Endothelial cell of umbilical vein (primary cell): Measurements from ENCODE around the gene HOPX. TPM values are rescaled to one million over a fixed set of nuclear protein-coding genes. Genes with fewer than 3 reads are reported as not detected.

ENCODE experiments used
- BruUV-seq: library from RNA; stranded (reverse); fragments of 400-500 nt; replicated peaks from 2 replicates; lab custom pipeline; 2021; lab: Mats Ljungman, UMichigan
- CTCF ChIA-PET: fragments of 300-600, 350-600 bp; sonication (Branson Sonifier 250); formaldehyde crosslinking; loops from one replicate; lab custom pipeline; 2021; ENCODE audit warnings: antibody characterized with exemption, inconsistent platforms; lab: Charles Lee
- POLR2A ChIA-PET: fragments of 300-600, 350-600 bp; sonication (Branson Sonifier 250); formaldehyde crosslinking; loops from one replicate; lab custom pipeline; 2021; ENCODE audit warnings: antibody characterized with exemption, inconsistent platforms; lab: Charles Lee
- DNase-seq: peaks from one replicate; pipeline ENCODE4 v3.0.0-alpha.2; 2011; ENCODE audit warnings: low read depth, low spot score
- FAIRE-seq: peaks from 2 replicates; lab custom pipeline; 2011; peaks lifted over from hg19 to GRCh38; lab: Jason Lieb, UNC
- H2AFZ ChIP-seq: 2 replicates; pipeline ENCODE4 v1.6.0; 2012; ENCODE audit warnings: low read depth, low read length, control low read depth, inconsistent platforms
- H3K27ac ChIP-seq: 2 replicates; pipeline ENCODE4 v1.5.1; 2011; ENCODE audit warnings: low read depth, mild to moderate bottlenecking, control low read depth, low read length, moderate library complexity; ENCODE audit not compliant: insufficient read depth
- H3K27me3 ChIP-seq, 2 experiments: 2 replicates each; pipeline versions ENCODE4 v1.6.0 to v1.6.1; 2011; ENCODE audit warnings: low read length in 2 of 2, mixed read lengths in 1 of 2; ENCODE audit not compliant: control insufficient read depth in 2 of 2, insufficient read depth in 2 of 2
- H3K36me3 ChIP-seq, 2 experiments: 2 replicates in 1 of 2; 3 replicates in 1 of 2; pipeline ENCODE4 v1.5.1; 2011; ENCODE audit warnings: low read length in 2 of 2, mild to moderate bottlenecking in 1 of 2, moderate library complexity in 1 of 2; ENCODE audit not compliant: control insufficient read depth in 2 of 2, insufficient read depth in 2 of 2; ENCODE audit errors: extremely low read depth in 1 of 2
- H3K4me1 ChIP-seq: 3 replicates; pipeline ENCODE4 v1.5.1; 2011; ENCODE audit warnings: mild to moderate bottlenecking, low read length; ENCODE audit not compliant: control insufficient read depth, insufficient read depth; ENCODE audit errors: extremely low read depth
- H3K4me2 ChIP-seq: 2 replicates; pipeline ENCODE4 v1.6.1; 2011; ENCODE audit warnings: low read length, control low read depth, mixed read lengths; ENCODE audit not compliant: insufficient read depth
- H3K4me3 ChIP-seq, 3 experiments: fragments of 200-600 bp in 1 of 3; sonication (generic), shearing (Covaris generic) in 1 of 3; replicated peaks in 1 of 3; 2 replicates each; pipeline ENCODE4 v1.5.1; 2011 to 2016; ENCODE audit warnings: control low read depth in 3 of 3, low read length in 3 of 3, mild to moderate bottlenecking in 2 of 3, inconsistent platforms in 1 of 3, low read depth in 1 of 3, moderate library complexity in 1 of 3; ENCODE audit not compliant: insufficient read depth in 1 of 3
- H3K79me2 ChIP-seq: 2 replicates; pipeline ENCODE4 v1.6.0; 2012; ENCODE audit warnings: low read length, inconsistent platforms; ENCODE audit not compliant: control insufficient read depth, insufficient read depth
- H3K9ac ChIP-seq: replicated peaks from 2 replicates; pipeline ENCODE3; 2011; ENCODE audit warnings: low read length, control low read depth; ENCODE audit not compliant: insufficient read depth; ENCODE audit errors: extremely low read depth
- H3K9me1 ChIP-seq: replicated peaks from 3 replicates; pipeline ENCODE4 v1.6.0; 2011; ENCODE audit warnings: mild to moderate bottlenecking, low read length; ENCODE audit not compliant: control insufficient read depth, insufficient read depth; ENCODE audit errors: extremely low read depth
- H3K9me3 ChIP-seq: replicated peaks from 2 replicates; pipeline ENCODE4 v1.5.1; 2012; ENCODE audit warnings: low read length, inconsistent platforms; ENCODE audit not compliant: control insufficient read depth, insufficient read depth
- H4K20me1 ChIP-seq: replicated peaks from 2 replicates; pipeline ENCODE3; 2011; ENCODE audit warnings: mild to moderate bottlenecking, low read length; ENCODE audit not compliant: control insufficient read depth, insufficient read depth; ENCODE audit errors: extremely low read depth
- EZH2 ChIP-seq: IDR thresholded peaks from 2 replicates; pipeline ENCODE4 v1.6.1; 2012; ENCODE audit warnings: borderline replicate concordance, low read depth, mild to moderate bottlenecking, moderate library complexity, low read length, inconsistent platforms; ENCODE audit not compliant: severe bottlenecking
- FOS ChIP-seq: IDR thresholded peaks from 2 replicates; pipeline ENCODE4 v1.6.1; 2011; ENCODE audit warnings: mild to moderate bottlenecking, low read length, moderate library complexity, borderline replicate concordance; ENCODE audit not compliant: insufficient read depth
- GATA2 ChIP-seq: IDR thresholded peaks from 2 replicates; pipeline ENCODE4 v1.7.0; 2011; ENCODE audit warnings: low read depth, mild to moderate bottlenecking, moderate library complexity, mixed read lengths, low read length; ENCODE audit not compliant: insufficient read length, insufficient read depth
- JUN ChIP-seq: IDR thresholded peaks from 2 replicates; pipeline ENCODE4 v1.6.1; 2011; ENCODE audit warnings: borderline replicate concordance, low read depth; ENCODE audit not compliant: insufficient read length, insufficient read depth
- MYC ChIP-seq: IDR thresholded peaks from one replicate; pipeline ENCODE4 v1.6.1; 2011; ENCODE audit warnings: mild to moderate bottlenecking, low read depth, low read length
- POLR2A ChIP-seq: IDR thresholded peaks from 2 replicates; pipeline ENCODE4 v1.6.1; 2012; ENCODE audit warnings: low read depth, mild to moderate bottlenecking, control low read depth, low read length
- POLR2AphosphoS5 ChIP-seq: IDR thresholded peaks from 2 replicates; pipeline ENCODE4 v1.6.1; 2012; ENCODE audit warnings: low read depth, mild to moderate bottlenecking, control low read depth, low read length, moderate library complexity; ENCODE audit not compliant: insufficient read depth
- dilution Hi-C: fragments of 300-500 bp; cut with MboI; formaldehyde crosslinking; loops from one replicate; pipeline ENCODE4 v1.15.0; 2019; ENCODE audit warnings: low sequenced_read_pairs; ENCODE audit not compliant: extremely low pct_ligation_motif_present
- intact Hi-C: fragments of 100-400 bp; cut with micrococcal nuclease; formaldehyde crosslinking; loops from one replicate; pipeline ENCODE4 v1.10.0; 2022
- polyA plus RNA-seq, 4 experiments: library from polyadenylated mRNA; depleted of rRNA in 3 of 4; stranded (reverse) in 3 of 4; unstranded in 1 of 4; fragments of >200 nt; gene quantifications; 2 replicates each; pipeline versions ENCODE4 v1.2.1 to v1.2.3, GENCODE V29; 2011 to 2012; ENCODE audit warnings: missing spikeins in 1 of 4
- total RNA-seq: library from RNA; stranded (reverse); gene quantifications from 2 replicates; pipeline ENCODE4 v1.2.3, GENCODE V29; 2021
- TF ChIP-seq, protein P1 (sequence below), 2 donors: IDR thresholded peaks; 1 replicate in 1 of 2; 2 replicates in 1 of 2; pipeline ENCODE4 v1.5.1; 2011; ENCODE audit warnings: low read length in 2 of 2, mild to moderate bottlenecking in 2 of 2, moderate library complexity in 2 of 2, control low read depth in 1 of 2, inconsistent platforms in 1 of 2, low read depth in 1 of 2; ENCODE audit not compliant: insufficient read depth in 1 of 2; ENCODE audit errors: extremely low read depth in 1 of 2
- TF ChIP-seq, protein P2 (sequence below): IDR thresholded peaks from 2 replicates; pipeline ENCODE4 v1.6.1; 2011; ENCODE audit not compliant: insufficient read depth, insufficient read length

Gene HOPX
- total and polyA plus RNA-seq, 2 donors (not counting 3 experiments of a cell fraction or from before 2014, with no cell fraction given), result 3.8 to 5.8 TPM

DNA sequence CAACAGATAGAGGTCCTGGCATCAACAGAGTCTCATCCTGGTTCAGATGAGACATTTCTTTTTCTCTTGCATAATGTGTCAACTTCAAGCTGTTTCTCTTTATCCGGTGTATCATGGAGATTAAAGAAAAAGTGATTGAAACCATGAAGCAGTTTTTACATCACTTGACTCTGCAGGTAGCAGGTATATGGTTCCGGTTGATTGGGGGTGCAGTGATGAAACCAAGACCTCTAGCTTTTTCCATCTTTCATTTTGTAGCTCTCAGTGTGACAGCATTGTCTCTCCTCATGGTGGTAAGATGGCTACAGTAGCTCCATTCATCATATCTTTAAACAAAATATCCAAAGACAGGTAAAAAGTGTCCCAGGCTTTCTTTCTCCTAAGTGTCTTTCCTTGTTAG lies 2.4 kb upstream of the HOPX start:
- DNase-seq (no peak), FAIRE-seq (no peak)
- Histone ChIP-seq H2AFZ (no peak overlapping the region), H3K36me3 (no peaks in the 10 kb centered on the region), H3K27me3 (peaks cover 0 to 4% of the 10 kb centered on the region in 2 experiments), H3K4me2 (no peak overlapping the region), H3K9me3 (no peaks in the 10 kb centered on the region), H3K79me2 (no peaks in the 10 kb centered on the region), H3K4me3 (no peak overlapping the region), H3K4me1 (peaks cover 11% of the 10 kb centered on the region), H3K9me1 (no peaks in the 10 kb centered on the region), H4K20me1 (no peaks in the 10 kb centered on the region), H3K27ac (no peak overlapping the region), H3K9ac (no peak overlapping the region)
- BruUV-seq, result no TSS peak
- intact Hi-C loops (no loop called here), dilution Hi-C loops (no loop called here)
- POLR2A ChIA-PET, result interaction anchor here (0.7 kb wide), 1 partner anchor 71 kb away, joined by 3 read pairs; no protein-coding TSS in a partner anchor
- CTCF ChIA-PET, result interaction anchor here (2.2 kb wide), 1 partner anchor 9 kb away, joined by 5 read pairs; no protein-coding TSS in a partner anchor
- TF ChIP-seq POLR2AphosphoS5, result no peak
- no peak for TF ChIP-seq FOS
- no peak for TF ChIP-seq EZH2
- TF ChIP-seq MYC, result no peak
- TF ChIP-seq GATA2, result no peak
- TF ChIP-seq, protein P1, sequence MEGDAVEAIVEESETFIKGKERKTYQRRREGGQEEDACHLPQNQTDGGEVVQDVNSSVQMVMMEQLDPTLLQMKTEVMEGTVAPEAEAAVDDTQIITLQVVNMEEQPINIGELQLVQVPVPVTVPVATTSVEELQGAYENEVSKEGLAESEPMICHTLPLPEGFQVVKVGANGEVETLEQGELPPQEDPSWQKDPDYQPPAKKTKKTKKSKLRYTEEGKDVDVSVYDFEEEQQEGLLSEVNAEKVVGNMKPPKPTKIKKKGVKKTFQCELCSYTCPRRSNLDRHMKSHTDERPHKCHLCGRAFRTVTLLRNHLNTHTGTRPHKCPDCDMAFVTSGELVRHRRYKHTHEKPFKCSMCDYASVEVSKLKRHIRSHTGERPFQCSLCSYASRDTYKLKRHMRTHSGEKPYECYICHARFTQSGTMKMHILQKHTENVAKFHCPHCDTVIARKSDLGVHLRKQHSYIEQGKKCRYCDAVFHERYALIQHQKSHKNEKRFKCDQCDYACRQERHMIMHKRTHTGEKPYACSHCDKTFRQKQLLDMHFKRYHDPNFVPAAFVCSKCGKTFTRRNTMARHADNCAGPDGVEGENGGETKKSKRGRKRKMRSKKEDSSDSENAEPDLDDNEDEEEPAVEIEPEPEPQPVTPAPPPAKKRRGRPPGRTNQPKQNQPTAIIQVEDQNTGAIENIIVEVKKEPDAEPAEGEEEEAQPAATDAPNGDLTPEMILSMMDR (IDR thresholded peaks at IDR 0.05; ENCODE audit: extremely low read depth in 1 of 2, insufficient read depth in 1 of 2, low read depth in 1 of 2, low read length in 2 of 2), result no peak
- TF ChIP-seq, protein P2, sequence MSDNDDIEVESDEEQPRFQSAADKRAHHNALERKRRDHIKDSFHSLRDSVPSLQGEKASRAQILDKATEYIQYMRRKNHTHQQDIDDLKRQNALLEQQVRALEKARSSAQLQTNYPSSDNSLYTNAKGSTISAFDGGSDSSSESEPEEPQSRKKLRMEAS, result no peak
- TF ChIP-seq JUN, result no peak
- TF ChIP-seq POLR2A, result no peak
